Activated CD4-positive, alpha-beta T cell treated with anti-CD3 and anti-CD28 coated beads, Interleukin-2, amount 10 ng/mL, durations not matched to agents 7 days and 5 days (primary cell): ENCODE data around the gene SUGCT. TPM values are rescaled to one million over a fixed set of nuclear protein-coding genes. Genes with fewer than 3 reads are reported as not detected.

Experiments
- CTCF ChIA-PET: fragments of 350-600 bp; sonication (Branson Sonifier 250); formaldehyde crosslinking; loops from one replicate; lab custom pipeline; 2021; ENCODE audit warnings: antibody characterized with exemption; lab: Charles Lee
- POLR2A ChIA-PET: fragments of 350-600 bp; sonication (Branson Sonifier 250); formaldehyde crosslinking; loops from one replicate; lab custom pipeline; 2021; ENCODE audit warnings: antibody characterized with exemption; lab: Charles Lee
- DNase-seq: peaks from one replicate; pipeline ENCODE4 v3.0.0-alpha.2; 2020
- H3K27ac Mint-ChIP-seq: one replicate; pipeline ENCODE4 v1.8.0; 2021; ENCODE audit warnings: mild to moderate bottlenecking, moderate library complexity, mixed read lengths
- H3K27me3 Mint-ChIP-seq: one replicate; pipeline ENCODE4 v1.8.0; 2021; ENCODE audit warnings: mixed read lengths
- H3K36me3 Mint-ChIP-seq: one replicate; pipeline ENCODE4 v1.8.0; 2021; ENCODE audit warnings: low read depth, mixed read lengths
- H3K4me1 Mint-ChIP-seq: one replicate; pipeline ENCODE4 v1.8.0; 2021; ENCODE audit warnings: mixed read lengths
- H3K4me3 Mint-ChIP-seq: one replicate; pipeline ENCODE4 v1.8.0; 2021; ENCODE audit warnings: mild to moderate bottlenecking, moderate library complexity, mixed read lengths
- H3K9me3 Mint-ChIP-seq: one replicate; pipeline ENCODE4 v1.8.0; 2021; ENCODE audit warnings: mixed read lengths
- total RNA-seq, 2 experiments: library from RNA; stranded (reverse); gene quantifications; one replicate each; pipeline ENCODE4 v1.2.3, GENCODE V29; 2021

Gene SUGCT
- total RNA-seq, 2 experiments from 2014 or later = not detected

- Mint-ChIP-seq H3K4me1 (no peaks in the 10 kb centered on the region), H3K9me3 (no peaks in the 10 kb centered on the region)
- POLR2A ChIA-PET = no interaction called here
These were observed 358.8 kb downstream of the SUGCT start for GRCh38 chr7:40493609-40494051.

DNA sequence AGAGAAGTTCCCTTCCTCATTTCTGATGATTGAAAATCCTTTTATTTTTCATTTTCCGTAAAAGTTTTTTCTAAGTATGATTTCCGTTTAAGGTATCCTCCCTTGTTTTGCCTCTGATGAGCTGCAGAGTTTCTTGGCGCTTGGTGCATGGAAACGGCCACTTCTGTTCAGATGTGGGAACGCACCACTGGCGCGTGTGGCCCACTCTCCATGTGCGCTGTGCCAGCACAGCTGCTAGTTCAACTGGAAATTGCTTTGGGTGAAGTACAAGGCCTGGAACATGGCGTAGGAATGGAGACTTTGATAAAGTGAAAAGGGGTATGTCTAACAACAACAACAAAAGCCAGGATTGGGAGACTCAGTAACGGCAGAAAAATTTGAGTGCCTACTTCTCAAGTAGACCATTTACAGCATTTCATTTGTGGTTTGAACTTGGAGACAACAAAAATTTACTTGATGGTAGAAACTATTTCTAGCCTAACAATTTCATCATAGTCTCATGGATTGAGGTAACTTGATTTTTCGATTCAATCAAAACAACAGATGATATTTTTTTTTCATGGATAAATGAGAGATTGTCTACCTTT is 364.2 kb downstream of the SUGCT start:
- Mint-ChIP-seq H3K36me3 (no peaks in the 10 kb centered on the region), H3K9me3 (no peaks in the 10 kb centered on the region), H3K4me3 (no peak overlapping the region), H3K27ac (no peak overlapping the region), H3K4me1 (no peaks in the 10 kb centered on the region), H3K27me3 (peaks cover 2% of the 10 kb centered on the region)
- ChIA-PET CTCF (no interaction called here), POLR2A (no interaction called here)
- DNase-seq = no peak

More at GRCh38 chr7:40493609-40494051, 358.8 kb downstream of the SUGCT start:
- CTCF ChIA-PET = interaction anchor here (1.2 kb wide), 1 partner anchor 359 kb away, joined by 3 read pairs; the partner anchor contains the start of genes MPLKIP and SUGCT
- Mint-ChIP-seq H3K27me3 (peaks cover 2% of the 10 kb centered on the region), H3K36me3 (no peaks in the 10 kb centered on the region), H3K27ac (no peak overlapping the region), H3K4me3 (no peak overlapping the region)
- no peak for DNase-seq

GRCh38 chr7:40499718-40500117 is 364.9 kb downstream of the SUGCT start:
- H3K36me3 Mint-ChIP-seq = no peaks in the 10 kb centered on the region
- DNase-seq = no peak
- peaks cover 2% of the 10 kb centered on the region for H3K27me3 Mint-ChIP-seq
- ChIA-PET CTCF (no interaction called here), POLR2A (no interaction called here)
- no peak overlapping the region for H3K27ac Mint-ChIP-seq
- H3K4me3 Mint-ChIP-seq = no peak overlapping the region
- no peaks in the 10 kb centered on the region for H3K4me1 Mint-ChIP-seq
- no peaks in the 10 kb centered on the region for H3K9me3 Mint-ChIP-seq

- ChIA-PET CTCF (no interaction called here), POLR2A (no interaction called here)
- Mint-ChIP-seq H3K4me3 (no peak overlapping the region), H3K4me1 (no peaks in the 10 kb centered on the region), H3K27ac (no peak overlapping the region), H3K36me3 (no peaks in the 10 kb centered on the region), H3K27me3 (peaks cover 2% of the 10 kb centered on the region), H3K9me3 (no peaks in the 10 kb centered on the region)
- no peak for DNase-seq
These were observed 365.4 kb downstream of the SUGCT start for GRCh38 chr7:40500219-40500618.

DNA sequence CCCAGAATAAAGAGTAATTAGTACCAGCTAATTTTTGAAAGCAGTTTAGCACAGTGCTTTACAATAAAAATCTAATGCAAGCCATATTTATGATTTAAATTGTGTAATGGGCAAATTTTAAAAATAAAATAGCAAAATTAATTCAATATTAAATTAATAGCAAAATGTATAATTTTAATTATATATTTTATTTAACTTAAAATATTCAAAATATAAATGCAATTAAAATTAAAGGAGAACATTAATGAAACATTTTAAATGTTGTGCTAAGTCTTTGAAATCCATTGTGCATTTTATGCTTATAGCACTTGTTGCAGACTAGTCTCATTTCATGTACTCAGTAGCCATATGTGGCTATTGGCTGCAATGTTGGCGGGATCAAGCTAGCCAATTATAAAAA is 367.6 kb downstream of the SUGCT start:
- Mint-ChIP-seq H3K9me3 (no peaks in the 10 kb centered on the region), H3K27me3 (peaks cover 2% of the 10 kb centered on the region), H3K27ac (no peak overlapping the region), H3K4me3 (no peak overlapping the region), H3K4me1 (no peaks in the 10 kb centered on the region), H3K36me3 (no peaks in the 10 kb centered on the region)
- CTCF ChIA-PET = no interaction called here
- POLR2A ChIA-PET = no interaction called here
- DNase-seq = no peak

DNA sequence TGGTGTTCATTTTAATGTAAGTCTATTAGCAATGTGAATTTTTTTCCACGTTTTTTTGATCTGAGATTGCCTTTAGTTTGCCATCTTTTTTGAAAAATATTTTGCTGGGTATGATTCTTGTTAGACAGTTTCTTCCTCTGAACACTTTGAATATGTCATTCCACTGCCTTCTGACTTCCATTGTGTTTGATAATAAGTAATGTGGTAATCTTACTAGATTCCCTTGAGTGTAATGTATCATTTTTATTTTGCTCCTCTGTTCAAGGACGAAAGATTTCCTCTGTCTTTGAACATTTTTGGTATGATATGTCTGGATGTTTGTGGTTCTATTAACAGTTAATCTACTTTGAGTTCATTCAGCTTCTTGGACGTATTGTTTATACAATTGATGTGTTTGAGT is 371.4 kb downstream of the SUGCT start:
- Mint-ChIP-seq H3K4me1 (no peaks in the 10 kb centered on the region), H3K27ac (no peak overlapping the region), H3K27me3 (no peaks in the 10 kb centered on the region), H3K9me3 (no peaks in the 10 kb centered on the region), H3K36me3 (no peaks in the 10 kb centered on the region), H3K4me3 (no peak overlapping the region)
- ChIA-PET CTCF (no interaction called here), POLR2A (no interaction called here)
- no peak for DNase-seq

- no peaks in the 10 kb centered on the region for H3K36me3 Mint-ChIP-seq
- ChIA-PET POLR2A (interaction anchor here (0.7 kb wide), 1 partner anchor 1483 kb away, joined by 3 read pairs; no protein-coding TSS in a partner anchor), CTCF (interaction anchor here (0.7 kb wide), 1 partner anchor 11 kb away, joined by 3 read pairs; no protein-coding TSS in a partner anchor)
- no peaks in the 10 kb centered on the region for H3K9me3 Mint-ChIP-seq
- H3K27ac Mint-ChIP-seq = no peak overlapping the region
- DNase-seq = no peak
- H3K4me3 Mint-ChIP-seq = no peak overlapping the region
- no peaks in the 10 kb centered on the region for H3K4me1 Mint-ChIP-seq
- no peaks in the 10 kb centered on the region for H3K27me3 Mint-ChIP-seq
These were observed 372.4 kb downstream of the SUGCT start for GRCh38 chr7:40507166-40507565.

DNA sequence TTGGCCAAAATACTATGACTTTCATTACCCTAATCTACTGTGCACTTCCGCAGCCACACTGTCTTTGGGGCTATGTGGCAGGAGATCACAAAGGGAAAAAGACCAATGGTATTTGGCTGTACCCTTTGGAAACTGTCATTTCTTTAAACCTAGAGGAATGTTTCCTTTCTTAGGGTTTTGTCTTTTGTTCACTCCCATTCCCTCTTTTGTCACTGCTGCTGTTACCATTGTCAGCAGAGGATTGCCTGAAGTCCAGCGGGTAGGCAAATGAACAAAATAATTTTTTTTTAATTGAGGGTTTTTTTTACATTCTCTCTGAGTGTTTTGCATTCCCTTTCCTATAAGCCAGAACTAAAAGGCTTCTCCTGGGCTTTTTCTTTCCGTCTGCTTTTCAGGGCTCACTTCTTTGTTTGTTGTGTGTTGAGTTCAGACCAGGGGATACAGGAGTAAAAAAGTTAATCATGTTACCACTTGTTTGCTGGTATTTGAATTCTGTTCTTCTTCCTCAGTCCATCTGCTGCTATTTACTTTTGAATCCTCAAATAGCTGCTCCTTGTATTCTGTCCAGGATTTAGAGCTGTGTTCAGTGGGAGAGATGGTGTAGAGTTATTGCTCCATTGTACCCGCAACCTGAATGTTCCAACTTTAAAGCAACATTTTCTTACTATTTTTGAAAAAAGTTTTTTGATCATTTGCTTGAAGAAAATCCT is 374.6 kb downstream of the SUGCT start:
- Mint-ChIP-seq H3K27me3 (no peaks in the 10 kb centered on the region), H3K36me3 (no peaks in the 10 kb centered on the region), H3K4me3 (no peak overlapping the region), H3K9me3 (no peaks in the 10 kb centered on the region), H3K4me1 (no peaks in the 10 kb centered on the region), H3K27ac (no peak overlapping the region)
- ChIA-PET POLR2A (no interaction called here), CTCF (no interaction called here)
- no peak for DNase-seq

DNA sequence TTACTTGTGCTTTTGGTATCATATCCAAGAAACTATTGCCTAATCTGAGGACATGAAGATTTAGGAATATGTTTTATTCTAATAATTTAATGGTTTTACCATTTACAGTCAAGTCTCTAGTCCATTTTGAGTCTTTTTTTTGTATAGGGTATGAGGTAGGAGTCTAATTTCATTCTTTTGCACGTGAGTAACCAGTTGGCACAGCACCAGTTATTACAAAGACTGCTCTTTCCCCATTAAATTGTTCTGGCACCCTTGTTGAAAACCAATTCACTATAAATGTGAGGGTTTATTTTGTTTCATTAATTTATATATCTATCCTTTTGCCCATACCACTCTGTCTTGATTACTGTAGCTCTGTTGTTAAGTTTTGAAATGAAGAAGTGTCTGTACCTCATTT is 381.6 kb downstream of the SUGCT start:
- Mint-ChIP-seq H3K9me3 (no peaks in the 10 kb centered on the region), H3K27ac (no peak overlapping the region), H3K36me3 (no peaks in the 10 kb centered on the region), H3K4me1 (no peaks in the 10 kb centered on the region), H3K4me3 (no peak overlapping the region), H3K27me3 (no peaks in the 10 kb centered on the region)
- no peak for DNase-seq
- POLR2A ChIA-PET = no interaction called here
- CTCF ChIA-PET = no interaction called here

DNA sequence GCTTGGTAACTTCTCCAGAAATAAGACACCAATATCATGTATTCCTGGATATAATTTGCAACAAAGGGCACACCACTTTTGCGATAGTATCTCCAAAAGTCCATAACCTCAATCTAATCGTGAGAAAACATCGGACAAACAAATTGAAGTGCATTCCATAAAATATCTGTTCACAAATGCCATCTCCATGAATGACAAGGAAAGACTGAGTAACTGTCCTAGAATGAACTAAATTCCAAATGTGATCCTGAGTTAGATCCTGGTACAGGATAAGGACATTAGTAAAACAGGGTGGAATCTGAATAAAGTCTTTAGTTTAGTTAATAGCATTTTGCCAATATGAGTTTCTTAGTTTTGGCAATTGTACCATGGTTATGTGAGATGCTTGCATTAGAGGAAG is 384.2 kb downstream of the SUGCT start:
- H3K27ac Mint-ChIP-seq = no peak overlapping the region
- POLR2A ChIA-PET = no interaction called here
- no peaks in the 10 kb centered on the region for H3K4me1 Mint-ChIP-seq
- H3K36me3 Mint-ChIP-seq = no peaks in the 10 kb centered on the region
- no peaks in the 10 kb centered on the region for H3K27me3 Mint-ChIP-seq
- no peaks in the 10 kb centered on the region for H3K9me3 Mint-ChIP-seq
- CTCF ChIA-PET = interaction anchor here (1.3 kb wide), 1 partner anchor 12 kb away, joined by 3 read pairs; no protein-coding TSS in a partner anchor
- no peak overlapping the region for H3K4me3 Mint-ChIP-seq
- DNase-seq = no peak

DNA sequence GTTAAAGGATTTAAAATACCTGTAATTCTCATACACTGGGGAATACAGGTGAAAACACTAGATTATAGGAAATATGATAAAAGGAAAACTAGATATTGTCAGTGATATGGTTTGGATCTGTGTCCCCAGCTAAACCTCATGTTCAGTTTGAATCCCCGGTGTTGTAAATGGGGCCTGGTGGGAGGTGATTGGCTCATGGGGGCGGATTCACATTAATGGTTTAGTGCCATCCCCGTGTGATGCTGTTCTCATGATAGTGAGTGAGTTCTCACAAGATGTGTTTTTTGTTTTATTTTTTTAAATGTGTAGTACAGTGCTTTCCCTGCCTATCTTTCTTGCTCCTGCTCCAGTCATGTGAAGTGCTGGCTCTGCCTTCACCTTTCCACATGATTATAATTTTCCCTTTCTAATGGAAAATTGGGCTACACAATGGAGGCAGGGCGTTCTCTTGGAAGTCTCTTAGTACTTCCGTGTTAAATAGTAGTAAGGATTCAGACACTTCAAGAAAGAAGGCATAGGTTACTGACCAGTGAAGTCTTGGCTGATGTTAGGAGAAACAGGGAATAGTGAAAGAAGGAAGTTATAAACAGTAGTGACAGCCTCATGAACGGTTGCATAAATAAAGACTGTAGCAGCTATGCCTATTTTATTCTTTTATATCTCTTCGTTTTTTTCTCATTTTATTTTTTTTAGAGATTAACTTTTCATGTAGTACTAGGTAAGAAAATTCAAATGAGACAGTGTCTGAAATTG is 386.4 kb downstream of the SUGCT start:
- Mint-ChIP-seq H3K27ac (no peak overlapping the region), H3K36me3 (no peaks in the 10 kb centered on the region), H3K9me3 (no peaks in the 10 kb centered on the region), H3K4me3 (no peak overlapping the region), H3K4me1 (no peaks in the 10 kb centered on the region), H3K27me3 (peaks cover 1% of the 10 kb centered on the region)
- ChIA-PET CTCF (no interaction called here), POLR2A (no interaction called here)
- no peak for DNase-seq

DNA sequence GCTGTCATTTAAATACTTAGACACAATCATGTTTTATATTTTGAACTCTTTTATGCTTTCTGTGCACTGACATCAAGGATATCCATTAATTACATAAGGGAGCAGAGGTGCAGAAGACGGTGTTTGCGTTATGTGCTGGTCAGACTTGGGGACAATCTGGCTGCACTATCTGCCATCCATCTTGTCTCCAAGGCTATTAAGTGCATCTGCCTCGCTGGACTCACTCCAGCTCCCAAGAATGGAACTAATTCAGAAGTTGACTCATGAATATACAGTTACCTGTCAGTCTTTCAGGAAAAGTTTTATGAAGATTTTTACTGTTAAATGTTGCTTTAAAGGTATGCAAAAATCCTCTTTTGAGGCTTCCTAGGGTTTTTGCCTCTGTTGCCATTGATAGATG is 391.0 kb downstream of the SUGCT start:
- ChIA-PET POLR2A (no interaction called here), CTCF (no interaction called here)
- no peak for DNase-seq
- no peaks in the 10 kb centered on the region for H3K9me3 Mint-ChIP-seq
- H3K27me3 Mint-ChIP-seq = peaks cover 5% of the 10 kb centered on the region
- no peak overlapping the region for H3K4me3 Mint-ChIP-seq
- no peak overlapping the region for H3K27ac Mint-ChIP-seq
- no peaks in the 10 kb centered on the region for H3K36me3 Mint-ChIP-seq
- H3K4me1 Mint-ChIP-seq = no peaks in the 10 kb centered on the region
